GM10266 (cell line): ENCODE data around the gene KMT2D.

Experiments used
- DNase-seq: peaks from one replicate; pipeline ENCODE4 v3.0.0; 2012; ENCODE audit errors: extremely low spot score
- TF ChIP-seq, protein P1 (sequence below): IDR thresholded peaks from 2 replicates; pipeline ENCODE4 v1.5.1; 2012; ENCODE audit warnings: mild to moderate bottlenecking, low read depth; ENCODE audit not compliant: control insufficient read depth, insufficient read depth; ENCODE audit errors: missing control alignments

The KMT2D gene

GRCh38 chr12:49052451-49053208, 8.0 kb downstream of the KMT2D start:
- TF ChIP-seq, protein P1, sequence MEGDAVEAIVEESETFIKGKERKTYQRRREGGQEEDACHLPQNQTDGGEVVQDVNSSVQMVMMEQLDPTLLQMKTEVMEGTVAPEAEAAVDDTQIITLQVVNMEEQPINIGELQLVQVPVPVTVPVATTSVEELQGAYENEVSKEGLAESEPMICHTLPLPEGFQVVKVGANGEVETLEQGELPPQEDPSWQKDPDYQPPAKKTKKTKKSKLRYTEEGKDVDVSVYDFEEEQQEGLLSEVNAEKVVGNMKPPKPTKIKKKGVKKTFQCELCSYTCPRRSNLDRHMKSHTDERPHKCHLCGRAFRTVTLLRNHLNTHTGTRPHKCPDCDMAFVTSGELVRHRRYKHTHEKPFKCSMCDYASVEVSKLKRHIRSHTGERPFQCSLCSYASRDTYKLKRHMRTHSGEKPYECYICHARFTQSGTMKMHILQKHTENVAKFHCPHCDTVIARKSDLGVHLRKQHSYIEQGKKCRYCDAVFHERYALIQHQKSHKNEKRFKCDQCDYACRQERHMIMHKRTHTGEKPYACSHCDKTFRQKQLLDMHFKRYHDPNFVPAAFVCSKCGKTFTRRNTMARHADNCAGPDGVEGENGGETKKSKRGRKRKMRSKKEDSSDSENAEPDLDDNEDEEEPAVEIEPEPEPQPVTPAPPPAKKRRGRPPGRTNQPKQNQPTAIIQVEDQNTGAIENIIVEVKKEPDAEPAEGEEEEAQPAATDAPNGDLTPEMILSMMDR: no peak
- no peak for DNase-seq

DNA sequence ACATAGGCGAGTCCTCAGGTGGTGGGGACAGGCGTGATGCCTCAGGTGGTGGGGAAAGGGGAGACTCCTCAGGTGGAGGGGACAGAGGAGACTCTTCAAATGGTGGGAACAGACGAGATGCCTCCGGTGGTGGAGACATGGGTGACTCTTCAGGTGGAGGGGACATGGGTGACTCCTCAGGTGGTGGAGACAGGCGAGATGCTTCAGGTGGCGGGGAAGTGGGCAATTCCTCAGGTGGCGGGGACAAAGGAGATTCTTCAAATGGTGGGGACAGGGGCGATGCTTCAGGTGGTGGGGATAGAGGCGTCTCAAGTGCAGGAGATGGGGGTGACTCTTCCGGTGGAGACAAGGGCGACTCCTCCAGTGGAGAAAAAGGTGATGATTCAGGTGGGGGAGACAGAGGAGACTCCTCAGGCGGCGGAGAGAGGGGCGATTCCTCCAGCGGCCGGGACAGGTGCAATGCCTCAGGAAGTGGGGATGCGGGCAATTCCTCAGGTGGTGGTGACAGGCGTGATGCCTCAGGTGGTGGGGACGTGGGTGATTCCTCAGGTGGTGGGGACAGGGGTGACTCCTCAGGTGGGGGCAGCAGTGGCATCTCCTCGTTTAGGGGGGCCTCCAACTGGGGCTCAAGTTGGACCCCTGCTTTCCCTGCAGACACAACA, 8.7 kb downstream of the KMT2D start:
- no peak for DNase-seq
- TF ChIP-seq, protein P1: no peak

GRCh38 chr12:49051373-49051764, 9.2 kb downstream of the KMT2D start:
- no peak for DNase-seq
- TF ChIP-seq, protein P1: no peak

GRCh38 chr12:49050507-49051372, 9.9 kb downstream of the KMT2D start:
- TF ChIP-seq, protein P1: no peak
- no peak for DNase-seq

DNA sequence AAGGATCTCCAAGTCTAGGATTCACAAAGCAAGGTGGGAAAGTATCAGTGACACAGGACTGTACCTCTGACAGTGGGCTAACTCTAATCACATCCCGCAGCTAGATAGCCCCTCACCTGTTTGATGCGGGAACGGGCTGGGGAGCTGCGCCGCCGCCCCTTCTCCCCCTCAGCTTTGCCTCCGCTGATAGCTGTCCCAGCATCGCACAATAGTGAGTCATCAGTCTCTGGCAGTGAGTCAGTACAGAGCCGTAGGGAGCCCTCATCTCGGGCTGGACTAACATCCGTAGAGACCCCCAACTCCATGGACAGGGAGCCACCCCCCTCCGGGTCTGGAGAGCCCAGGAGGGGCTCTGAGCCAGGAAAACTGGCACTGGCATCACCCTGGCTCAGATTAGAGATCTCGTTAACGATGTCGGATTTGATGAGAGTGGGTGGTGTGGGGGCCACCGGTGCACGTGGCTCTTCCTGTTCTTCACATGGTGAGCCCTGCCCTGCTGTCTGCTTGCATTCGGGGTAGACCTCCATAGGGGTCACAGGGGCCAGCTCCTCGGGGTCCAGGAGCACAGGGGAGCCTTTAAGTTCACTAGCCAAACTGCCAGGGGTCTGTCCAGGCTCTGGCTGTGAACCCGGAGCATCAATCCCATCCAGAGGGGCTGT, 10.9 kb downstream of the KMT2D start:
- DNase-seq: no peak
- TF ChIP-seq, protein P1: no peak

GRCh38 chr12:49048953-49049352, 11.6 kb downstream of the KMT2D start:
- no peak for DNase-seq
- TF ChIP-seq, protein P1: no peak
